Measurements from ENCODE around the gene SRA1. TPM values are rescaled to one million over a fixed set of nuclear protein-coding genes. Genes with fewer than 3 reads are reported as not detected.
A peak's percentile ranks its signal among the peaks of the same experiment; 100 is the strongest.

SRA1 gene
- polyA plus RNA-seq, 1 experiment: 46.2 TPM

DNA sequence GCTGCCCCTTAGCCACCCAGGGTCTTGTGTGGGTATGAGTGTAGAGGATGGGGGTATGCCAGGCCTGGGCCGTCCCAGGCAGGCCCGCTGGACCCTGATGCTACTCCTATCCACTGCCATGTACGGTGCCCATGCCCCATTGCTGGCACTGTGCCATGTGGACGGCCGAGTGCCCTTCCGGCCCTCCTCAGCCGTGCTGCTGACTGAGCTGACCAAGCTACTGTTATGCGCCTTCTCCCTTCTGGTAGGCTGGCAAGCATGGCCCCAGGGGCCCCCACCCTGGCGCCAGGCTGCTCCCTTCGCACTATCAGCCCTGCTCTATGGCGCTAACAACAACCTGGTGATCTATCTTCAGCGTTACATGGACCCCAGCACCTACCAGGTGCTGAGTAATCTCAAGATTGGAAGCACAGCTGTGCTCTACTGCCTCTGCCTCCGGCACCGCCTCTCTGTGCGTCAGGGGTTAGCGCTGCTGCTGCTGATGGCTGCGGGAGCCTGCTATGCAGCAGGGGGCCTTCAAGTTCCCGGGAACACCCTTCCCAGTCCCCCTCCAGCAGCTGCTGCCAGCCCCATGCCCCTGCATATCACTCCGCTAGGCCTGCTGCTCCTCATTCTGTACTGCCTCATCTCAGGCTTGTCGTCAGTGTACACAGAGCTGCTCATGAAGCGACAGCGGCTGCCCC, 10.0 kb upstream of the SRA1 start:
- H3K27me3 ChIP-seq (ENCODE audit: control insufficient read depth, insufficient read depth, low read length): no peaks in the 10 kb centered on the region
- TF ChIP-seq, protein P1, sequence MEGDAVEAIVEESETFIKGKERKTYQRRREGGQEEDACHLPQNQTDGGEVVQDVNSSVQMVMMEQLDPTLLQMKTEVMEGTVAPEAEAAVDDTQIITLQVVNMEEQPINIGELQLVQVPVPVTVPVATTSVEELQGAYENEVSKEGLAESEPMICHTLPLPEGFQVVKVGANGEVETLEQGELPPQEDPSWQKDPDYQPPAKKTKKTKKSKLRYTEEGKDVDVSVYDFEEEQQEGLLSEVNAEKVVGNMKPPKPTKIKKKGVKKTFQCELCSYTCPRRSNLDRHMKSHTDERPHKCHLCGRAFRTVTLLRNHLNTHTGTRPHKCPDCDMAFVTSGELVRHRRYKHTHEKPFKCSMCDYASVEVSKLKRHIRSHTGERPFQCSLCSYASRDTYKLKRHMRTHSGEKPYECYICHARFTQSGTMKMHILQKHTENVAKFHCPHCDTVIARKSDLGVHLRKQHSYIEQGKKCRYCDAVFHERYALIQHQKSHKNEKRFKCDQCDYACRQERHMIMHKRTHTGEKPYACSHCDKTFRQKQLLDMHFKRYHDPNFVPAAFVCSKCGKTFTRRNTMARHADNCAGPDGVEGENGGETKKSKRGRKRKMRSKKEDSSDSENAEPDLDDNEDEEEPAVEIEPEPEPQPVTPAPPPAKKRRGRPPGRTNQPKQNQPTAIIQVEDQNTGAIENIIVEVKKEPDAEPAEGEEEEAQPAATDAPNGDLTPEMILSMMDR (IDR thresholded peaks at IDR 0.05; ENCODE audit: insufficient read depth, low read depth, low read length): no peak
- no peak overlapping the region for H3K4me3 ChIP-seq (ENCODE audit: low read depth, low read length)
- POLR2A ChIA-PET: no interaction called here
- no peak for DNase-seq (ENCODE audit: low read depth)
- peaks cover 10% of the 10 kb centered on the region for H3K36me3 ChIP-seq (ENCODE audit: control insufficient read depth, insufficient read depth, low read length)
- CTCF ChIA-PET: interaction anchor here (1.1 kb wide), 1 partner anchor 10 kb away, joined by 3 read pairs; the partner anchor contains the start of gene SRA1

DNA sequence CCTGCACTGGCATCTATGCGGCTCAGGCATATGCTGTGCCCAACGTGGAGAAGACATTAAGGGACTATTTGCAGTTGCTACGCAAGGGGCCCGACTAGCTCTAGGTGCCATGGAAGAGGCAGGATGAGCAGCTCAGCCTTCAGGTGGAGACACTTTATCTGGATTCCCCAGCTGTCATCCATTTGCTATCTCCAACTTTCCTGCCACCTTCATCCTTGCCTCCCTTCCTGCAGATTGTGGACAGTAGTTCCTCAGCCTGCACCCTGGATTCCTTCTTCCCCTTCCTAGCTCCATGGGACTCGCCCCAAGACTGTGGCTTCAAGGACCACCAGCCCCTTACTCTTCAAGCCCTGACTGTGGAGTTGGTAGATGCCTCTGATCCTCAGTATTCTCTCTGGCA, 9.4 kb upstream of the SRA1 start:
- CTCF ChIA-PET: interaction anchor here (1.1 kb wide), 1 partner anchor 9 kb away, joined by 3 read pairs; the partner anchor contains the start of gene SRA1
- TF ChIP-seq, protein P1 (IDR thresholded peaks at IDR 0.05; ENCODE audit: insufficient read depth, low read depth, low read length): no peak
- DNase-seq (ENCODE audit: low read depth): no peak

DNA sequence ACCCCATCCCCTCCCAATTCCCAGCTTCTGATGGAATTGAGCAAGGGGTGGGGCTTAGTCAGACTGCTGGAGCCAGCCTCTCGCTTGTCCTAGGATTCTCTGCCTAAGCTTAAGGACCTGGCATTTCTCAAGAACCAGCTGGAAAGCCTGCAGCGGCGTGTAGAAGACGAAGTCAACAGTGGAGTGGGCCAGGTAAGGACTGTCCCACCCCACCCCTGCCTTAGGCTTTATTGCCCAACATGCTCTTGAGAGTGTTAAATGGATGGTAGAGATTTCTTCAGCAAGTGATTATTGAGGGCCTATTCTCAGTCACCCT, 8.5 kb upstream of the SRA1 start:
- H3K4me3 ChIP-seq (ENCODE audit: low read depth, low read length): peak overlapping the region; percentile 59
- H3K27me3 ChIP-seq (ENCODE audit: control insufficient read depth, insufficient read depth, low read length): no peaks in the 10 kb centered on the region
- CTCF ChIA-PET: no interaction called here
- POLR2A ChIA-PET: interaction anchor here (0.6 kb wide), 1 partner anchor 30 kb away, joined by 5 read pairs; no protein-coding TSS in a partner anchor
- no peak for DNase-seq (ENCODE audit: low read depth)
- TF ChIP-seq, protein P1 (IDR thresholded peaks at IDR 0.05; ENCODE audit: insufficient read depth, low read depth, low read length): no peak
- H3K36me3 ChIP-seq (ENCODE audit: control insufficient read depth, insufficient read depth, low read length): peaks cover 17% of the 10 kb centered on the region

More for the DNA sequence above, 9.4 kb upstream of the SRA1 start:
- H3K36me3 ChIP-seq (ENCODE audit: control insufficient read depth, insufficient read depth, low read length): peaks cover 12% of the 10 kb centered on the region
- H3K4me3 ChIP-seq (ENCODE audit: low read depth, low read length): no peak overlapping the region
- no peaks in the 10 kb centered on the region for H3K27me3 ChIP-seq (ENCODE audit: control insufficient read depth, insufficient read depth, low read length)
- POLR2A ChIA-PET: no interaction called here

DNA sequence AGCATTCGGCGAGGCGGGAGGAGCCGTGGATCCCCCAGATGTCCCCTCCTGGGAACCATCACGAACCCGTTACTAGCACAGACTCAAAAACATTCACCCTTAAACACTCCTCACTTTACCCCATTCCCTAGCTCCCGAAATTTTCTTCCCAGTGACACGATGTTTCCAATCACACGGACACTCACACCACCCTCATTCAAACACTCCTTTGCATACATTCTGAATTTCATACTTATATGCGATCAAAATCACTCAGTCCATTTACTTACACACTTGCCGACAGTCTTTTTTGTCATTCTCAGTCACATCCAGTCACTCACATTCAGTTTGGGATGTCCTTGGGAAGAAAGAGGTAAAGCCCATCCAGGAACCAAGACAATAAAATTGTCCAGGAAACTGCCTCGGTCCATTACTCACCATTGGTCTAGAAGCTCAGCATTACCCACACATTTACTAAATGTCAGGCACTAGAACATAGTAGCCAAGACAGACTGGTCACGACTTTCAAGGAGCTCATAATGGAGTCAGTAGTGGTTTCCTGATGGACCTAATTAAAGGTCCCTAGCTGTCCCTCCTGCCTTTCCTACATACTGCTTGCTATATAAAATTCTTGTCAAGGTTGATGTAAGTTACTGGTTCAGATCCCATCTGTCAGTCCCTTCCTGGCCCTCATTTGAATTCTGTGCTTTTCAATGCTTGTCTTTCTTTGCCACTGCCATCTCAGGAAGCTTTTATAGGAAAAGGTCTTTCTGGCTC, 7.9 kb upstream of the SRA1 start:
- H3K36me3 ChIP-seq (ENCODE audit: control insufficient read depth, insufficient read depth, low read length): peaks cover 17% of the 10 kb centered on the region
- DNase-seq (ENCODE audit: low read depth): no peak
- TF ChIP-seq, protein P1 (IDR thresholded peaks at IDR 0.05; ENCODE audit: insufficient read depth, low read depth, low read length): no peak
- ChIA-PET CTCF (interaction anchor here (1.1 kb wide), 1 partner anchor 9 kb away, joined by 4 read pairs; no protein-coding TSS in a partner anchor), POLR2A (interaction anchor here (0.6 kb wide), 1 partner anchor 30 kb away, joined by 5 read pairs; no protein-coding TSS in a partner anchor)
- peak overlapping the region; percentile 59 for H3K4me3 ChIP-seq (ENCODE audit: low read depth, low read length)
- no peaks in the 10 kb centered on the region for H3K27me3 ChIP-seq (ENCODE audit: control insufficient read depth, insufficient read depth, low read length)

All from BJ (cell line).